GM06990 (cell line): Measurements from ENCODE around the gene TVP23A.

Experiments used
- DNase-seq: peaks from one replicate; pipeline ENCODE4 v3.0.0-alpha.2; 2011; ENCODE audit not compliant: insufficient read length; ENCODE audit errors: extremely low read depth
- H3K27me3 ChIP-seq: replicated peaks from 2 replicates; pipeline ENCODE4 v1.6.0; 2011; ENCODE audit warnings: low read length; ENCODE audit not compliant: control insufficient read depth, insufficient read depth
- H3K36me3 ChIP-seq: 2 replicates; pipeline ENCODE4 v1.5.1; 2011; ENCODE audit warnings: low read length; ENCODE audit not compliant: control insufficient read depth, insufficient read depth
- H3K4me3 ChIP-seq: replicated peaks from 2 replicates; pipeline ENCODE4 v1.5.1; 2011; ENCODE audit warnings: low read depth, mild to moderate bottlenecking, control low read depth, low read length
- CTCF ChIP-seq: IDR thresholded peaks from 2 replicates; pipeline ENCODE4 v1.5.1; 2011; ENCODE audit warnings: low read length, control low read depth, mild to moderate bottlenecking, inconsistent platforms; ENCODE audit not compliant: insufficient read depth, poor library complexity, severe bottlenecking

The TVP23A gene

GRCh38 chr16:10813099-10813455, 5.5 kb downstream of the TVP23A start:
- no peaks in the 10 kb centered on the region for H3K27me3 ChIP-seq
- no peaks in the 10 kb centered on the region for H3K36me3 ChIP-seq
- TF ChIP-seq CTCF = no peak
- no peak for DNase-seq
- no peak overlapping the region for H3K4me3 ChIP-seq

- Histone ChIP-seq H3K36me3 (no peaks in the 10 kb centered on the region), H3K27me3 (no peaks in the 10 kb centered on the region), H3K4me3 (no peak overlapping the region)
- DNase-seq = peak; percentile 57
- TF ChIP-seq CTCF = peak; percentile 14
Measured at GRCh38 chr16:10812312-10813098, 6.1 kb downstream of the TVP23A start.

- DNase-seq = no peak
- H3K36me3 ChIP-seq = no peaks in the 10 kb centered on the region
Measured at GRCh38 chr16:10809706-10810105, 8.9 kb downstream of the TVP23A start.

GRCh38 chr16:10808850-10809249, 9.7 kb downstream of the TVP23A start:
- Histone ChIP-seq H3K36me3 (no peaks in the 10 kb centered on the region), H3K4me3 (no peak overlapping the region), H3K27me3 (no peaks in the 10 kb centered on the region)
- TF ChIP-seq CTCF = no peak
- no peak for DNase-seq

More at GRCh38 chr16:10809706-10810105, 8.9 kb downstream of the TVP23A start:
- no peak overlapping the region for H3K4me3 ChIP-seq
- H3K27me3 ChIP-seq = no peaks in the 10 kb centered on the region
- TF ChIP-seq CTCF = no peak

GRCh38 chr16:10808218-10808617, 10.4 kb downstream of the TVP23A start:
- Histone ChIP-seq H3K27me3 (no peaks in the 10 kb centered on the region), H3K36me3 (no peaks in the 10 kb centered on the region), H3K4me3 (no peak overlapping the region)
- no peak for DNase-seq
- no peak for TF ChIP-seq CTCF
